Prostate gland (tissue), 2 donors: ENCODE results near the gene HOXA5. TPM values are rescaled to one million over a fixed set of nuclear protein-coding genes. Genes with fewer than 3 reads are reported as not detected.
A peak's percentile ranks its signal among the peaks of the same experiment; 100 is the strongest.

Experiments used
- DNase-seq: peaks from one replicate; pipeline ENCODE4 v3.0.0-alpha.2; 2019; ENCODE audit warnings: low spot score
- H3K27ac ChIP-seq, 2 donors: fragments of 200-600 bp; sonication (generic); 2 replicates each; pipeline ENCODE4 v1.5.1; 2017 to 2019
- H3K27me3 ChIP-seq: fragments of 200-600 bp; sonication (generic); replicated peaks from 2 replicates; pipeline ENCODE4 v1.5.1; 2019; ENCODE audit not compliant: insufficient read depth
- H3K36me3 ChIP-seq, 2 donors: fragments of 200-600 bp; sonication (generic); 1 replicate in 1 of 2; 2 replicates in 1 of 2; pipeline versions ENCODE4 v1.5.1 to v1.8.1; 2017 to 2019
- H3K4me1 ChIP-seq: fragments of 200-600 bp; sonication (generic); replicated peaks from 2 replicates; pipeline ENCODE4 v1.5.1; 2019
- H3K4me3 ChIP-seq, 2 donors: fragments of 200-600 bp; sonication (generic); 2 replicates each; pipeline ENCODE4 v1.5.1; 2017 to 2019
- H3K9me3 ChIP-seq: fragments of 200-600 bp; sonication (generic); 2 replicates; pipeline ENCODE4 v1.5.1; 2017
- CTCF ChIP-seq, 4 experiments: fragments of 200-600 bp in 2 of 4; fragments of 450-650 bp in 2 of 4; sonication (generic) in 2 of 4; IDR thresholded peaks; 1 replicate in 3 of 4; 2 replicates in 1 of 4; pipeline ENCODE4 v1.5.1; 2016 to 2019; ENCODE audit warnings: antibody characterized with exemption in 4 of 4, mild to moderate bottlenecking in 2 of 4, moderate library complexity in 2 of 4
- POLR2A ChIP-seq: fragments of 450-650 bp; IDR thresholded peaks from one replicate; pipeline ENCODE4 v1.6.1; 2016; ENCODE audit warnings: antibody characterized with exemption, mild to moderate bottlenecking
- POLR2AphosphoS5 ChIP-seq: sonication (generic); formaldehyde crosslinking; IDR thresholded peaks from one replicate; pipeline ENCODE4 v1.6.1; 2017; ENCODE audit warnings: antibody characterized with exemption
- WGBS: methylation state at CpG from one replicate; pipeline ENCODE4 v1.1.5; 2018; 5-methylcytosine and 5-hydroxymethylcytosine counted together
- intact Hi-C: fragments of 100-400 bp; cut with DNase I; formaldehyde crosslinking; loops from one replicate; pipeline ENCODE4 v1.14.2; 2022
- total RNA-seq, 2 donors: library from RNA; depleted of rRNA; stranded (reverse); fragments of >200 nt; gene quantifications; one replicate each; pipeline ENCODE4 v1.1.0, GENCODE V29; 2016

Gene HOXA5
- total RNA-seq, 2 donors from 2014 or later: 3.7 to 12.9 TPM

GRCh38 chr7:27189997-27190748, 46.7 kb upstream of the HOXA5 start:
- Histone ChIP-seq H3K4me3 (peak overlapping the region in 1 of 2 donors; percentile 76), H3K36me3 (no peaks in the 10 kb centered on the region), H3K27me3 (no peaks in the 10 kb centered on the region), H3K4me1 (peaks cover 16% of the 10 kb centered on the region), H3K27ac (peak overlapping the region; percentile 96 to 97), H3K9me3 (no peaks in the 10 kb centered on the region)
- TF ChIP-seq POLR2AphosphoS5 (no peak), POLR2A (no peak), CTCF (IDR thresholded peaks at IDR 0.05) (no peak)
- DNase-seq: peak; percentile 27
- intact Hi-C loops: no loop called here
- 12% methylated on average over 7 of the region's 7 CpGs for WGBS

- H3K9me3 ChIP-seq: no peaks in the 10 kb centered on the region
- H3K4me1 ChIP-seq: peaks cover 16% of the 10 kb centered on the region
- H3K27ac ChIP-seq: peak overlapping the region; percentile 96 to 97
- no peaks in the 10 kb centered on the region for H3K36me3 ChIP-seq
- H3K27me3 ChIP-seq: no peaks in the 10 kb centered on the region
- WGBS: 14% methylated on average over 22 of the region's 22 CpGs
- H3K4me3 ChIP-seq: peak overlapping the region; percentile 35 to 90
- intact Hi-C loops: no loop called here
- TF ChIP-seq POLR2A (peak; percentile 54), POLR2AphosphoS5 (peak; percentile 45), CTCF (IDR thresholded peaks at IDR 0.05) (no peak)
- peak; percentile 71 for DNase-seq
Measured at GRCh38 chr7:27189295-27189996, 46.0 kb upstream of the HOXA5 start.

GRCh38 chr7:27188386-27189294, 45.2 kb upstream of the HOXA5 start:
- intact Hi-C loops: no loop called here
- H3K4me1 ChIP-seq: peaks cover 16% of the 10 kb centered on the region
- H3K4me3 ChIP-seq: peak overlapping the region; percentile 35 to 90
- no peaks in the 10 kb centered on the region for H3K27me3 ChIP-seq
- no peak for DNase-seq
- WGBS: 6% methylated on average over 49 of the region's 49 CpGs
- TF ChIP-seq POLR2AphosphoS5 (no peak), CTCF (IDR thresholded peaks at IDR 0.05) (no peak), POLR2A (no peak)
- no peaks in the 10 kb centered on the region for H3K36me3 ChIP-seq
- H3K9me3 ChIP-seq: no peaks in the 10 kb centered on the region
- H3K27ac ChIP-seq: peak overlapping the region; percentile 96 to 97

- Histone ChIP-seq H3K36me3 (no peaks in the 10 kb centered on the region), H3K27me3 (no peaks in the 10 kb centered on the region), H3K9me3 (no peaks in the 10 kb centered on the region), H3K27ac (peak overlapping the region; percentile 96 to 97), H3K4me3 (peak overlapping the region; percentile 35 to 90), H3K4me1 (peaks cover 16% of the 10 kb centered on the region)
- TF ChIP-seq CTCF (IDR thresholded peaks at IDR 0.05) (no peak), POLR2AphosphoS5 (no peak), POLR2A (no peak)
- 1% methylated on average over 46 of the region's 46 CpGs for WGBS
- DNase-seq: no peak
- intact Hi-C loops: no loop called here
Measured at GRCh38 chr7:27187475-27188385, 44.2 kb upstream of the HOXA5 start.
